ENCODE results near the gene C11orf91.

DNA sequence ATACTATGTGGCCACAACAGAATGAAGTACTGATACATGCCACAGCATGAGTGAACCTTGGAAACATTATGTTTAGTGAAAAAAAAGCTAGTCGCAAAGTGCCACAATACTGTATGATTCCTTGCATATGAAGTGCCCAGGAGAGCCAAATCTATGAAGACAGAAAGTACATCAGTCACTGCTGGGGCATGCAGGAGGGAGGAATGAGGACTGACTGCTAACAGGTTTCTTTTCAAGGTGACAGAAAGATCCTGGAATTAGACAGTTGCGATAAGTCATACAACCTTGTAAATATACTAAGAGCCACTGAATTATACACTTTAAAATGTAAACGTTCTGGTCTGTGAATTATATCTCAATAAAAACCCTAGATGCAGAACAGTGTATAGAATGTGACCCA is 11.8 kb upstream of the C11orf91 start:
- TF ChIP-seq POLR2AphosphoS5 (IDR thresholded peaks at IDR 0.05; ENCODE audit: low read depth, low read length): no peak
- TF ChIP-seq POLR2A (IDR thresholded peaks at IDR 0.05; ENCODE audit: low read depth, low read length): no peak
- TF ChIP-seq TAF1 (IDR thresholded peaks at IDR 0.05; ENCODE audit: borderline replicate concordance, low read depth, low read length): no peak

Data from GM12892 (cell line).